ENCODE data around the gene EIF4ENIF1.
"Not testable (repeated sequence)": the region's sequence is repeated elsewhere in the genome, so short reads cannot be mapped to it uniquely, and the experiment has no call there.

Gene EIF4ENIF1, protein sequence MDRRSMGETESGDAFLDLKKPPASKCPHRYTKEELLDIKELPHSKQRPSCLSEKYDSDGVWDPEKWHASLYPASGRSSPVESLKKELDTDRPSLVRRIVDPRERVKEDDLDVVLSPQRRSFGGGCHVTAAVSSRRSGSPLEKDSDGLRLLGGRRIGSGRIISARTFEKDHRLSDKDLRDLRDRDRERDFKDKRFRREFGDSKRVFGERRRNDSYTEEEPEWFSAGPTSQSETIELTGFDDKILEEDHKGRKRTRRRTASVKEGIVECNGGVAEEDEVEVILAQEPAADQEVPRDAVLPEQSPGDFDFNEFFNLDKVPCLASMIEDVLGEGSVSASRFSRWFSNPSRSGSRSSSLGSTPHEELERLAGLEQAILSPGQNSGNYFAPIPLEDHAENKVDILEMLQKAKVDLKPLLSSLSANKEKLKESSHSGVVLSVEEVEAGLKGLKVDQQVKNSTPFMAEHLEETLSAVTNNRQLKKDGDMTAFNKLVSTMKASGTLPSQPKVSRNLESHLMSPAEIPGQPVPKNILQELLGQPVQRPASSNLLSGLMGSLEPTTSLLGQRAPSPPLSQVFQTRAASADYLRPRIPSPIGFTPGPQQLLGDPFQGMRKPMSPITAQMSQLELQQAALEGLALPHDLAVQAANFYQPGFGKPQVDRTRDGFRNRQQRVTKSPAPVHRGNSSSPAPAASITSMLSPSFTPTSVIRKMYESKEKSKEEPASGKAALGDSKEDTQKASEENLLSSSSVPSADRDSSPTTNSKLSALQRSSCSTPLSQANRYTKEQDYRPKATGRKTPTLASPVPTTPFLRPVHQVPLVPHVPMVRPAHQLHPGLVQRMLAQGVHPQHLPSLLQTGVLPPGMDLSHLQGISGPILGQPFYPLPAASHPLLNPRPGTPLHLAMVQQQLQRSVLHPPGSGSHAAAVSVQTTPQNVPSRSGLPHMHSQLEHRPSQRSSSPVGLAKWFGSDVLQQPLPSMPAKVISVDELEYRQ

DNA sequence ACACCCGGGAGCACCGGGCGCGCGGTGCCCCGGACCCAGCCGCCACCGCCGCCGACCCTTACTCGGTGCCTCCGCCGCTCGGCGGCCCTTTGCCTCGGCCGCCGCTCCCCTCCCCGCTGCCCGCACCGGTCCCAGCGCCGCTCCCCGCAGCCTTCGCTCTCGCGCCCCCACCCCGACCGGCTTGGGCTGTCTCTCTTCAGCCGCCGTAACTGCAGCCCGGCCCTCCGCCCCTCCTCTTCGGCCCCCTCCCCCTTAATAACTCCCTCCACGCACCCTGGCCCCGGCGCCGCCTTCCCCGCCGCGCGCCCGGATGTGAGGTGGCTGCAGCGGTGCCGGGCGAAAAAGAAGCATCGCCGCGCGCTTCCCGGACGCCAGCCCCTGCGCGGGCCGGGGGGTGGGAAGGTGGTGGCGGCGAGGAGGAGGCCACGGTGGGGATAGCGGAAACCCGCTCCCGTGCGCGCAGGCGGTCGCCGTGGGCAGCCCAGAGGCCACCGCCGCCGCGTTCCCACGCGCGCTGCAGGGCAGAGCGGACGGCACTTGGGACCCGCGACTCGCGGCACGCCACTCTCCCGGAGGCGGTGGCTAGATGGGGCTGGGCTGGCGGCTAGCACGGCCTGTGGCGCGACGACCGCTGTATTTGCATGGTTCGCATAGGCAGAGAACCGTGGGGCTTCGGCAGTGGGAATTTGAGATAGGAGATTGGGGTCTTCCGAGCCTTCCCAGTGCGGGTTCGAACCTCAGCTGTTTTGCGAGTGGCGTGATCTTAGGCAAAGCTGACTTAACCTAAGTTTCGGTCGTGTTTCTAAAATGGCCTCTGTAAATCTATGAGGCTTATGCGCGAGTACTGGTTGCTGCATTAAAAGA lies at the start of gene EIF4ENIF1:
Gene EIF4ENIF1, minus strand, starts transcription at position 211 of the 864 bp plus-strand sequence. CDS start 1,124 bp downstream, outside the sequence.
- DNase-seq = peak; percentile 95

DNA sequence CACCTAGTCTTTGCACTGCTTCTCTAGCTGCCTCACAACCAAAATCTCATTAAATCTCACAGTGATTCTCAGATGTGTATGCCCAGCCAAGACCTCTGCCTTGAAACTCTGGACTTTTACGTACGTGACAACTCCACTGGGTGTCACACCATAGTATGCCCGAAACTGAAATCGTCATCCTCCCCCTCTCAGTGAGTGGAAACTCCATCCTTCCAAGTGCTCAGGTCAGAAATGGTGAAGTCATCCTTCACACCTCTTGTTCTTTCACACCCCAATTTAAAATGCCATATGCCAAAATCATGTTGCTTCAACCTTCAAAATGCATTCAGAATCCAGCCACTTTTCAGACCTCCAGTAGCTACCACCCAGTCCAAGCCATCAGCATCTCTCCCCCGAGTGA lies 49.2 kb upstream of the EIF4ENIF1 start:
- DNase-seq = no peak

DNA sequence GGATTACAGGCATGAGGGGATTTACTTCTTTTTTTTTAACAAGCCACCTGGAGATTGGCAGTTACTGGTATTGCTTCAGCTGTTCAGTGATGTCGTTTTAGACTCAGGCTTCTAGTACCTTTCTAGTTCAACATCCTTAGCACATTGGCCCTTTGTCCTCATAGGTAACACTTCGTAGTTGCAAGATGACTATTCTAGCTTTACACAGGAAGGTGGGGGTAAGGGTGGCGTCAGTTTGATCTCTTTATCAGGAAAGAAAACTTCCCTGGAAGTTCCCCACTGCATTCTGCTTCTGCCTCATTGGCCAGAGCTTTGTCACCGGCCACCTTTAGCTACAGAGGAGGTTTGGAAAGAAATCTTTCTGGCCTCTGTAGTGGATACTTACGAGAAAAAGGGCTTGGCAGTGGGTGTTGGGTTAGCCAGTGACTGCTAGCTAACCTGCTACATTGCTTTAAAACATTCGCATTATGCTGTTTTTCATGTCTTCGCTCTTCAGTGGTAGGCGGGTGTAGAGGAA lies 47.4 kb upstream of the EIF4ENIF1 start:
- DNase-seq = no peak

DNA sequence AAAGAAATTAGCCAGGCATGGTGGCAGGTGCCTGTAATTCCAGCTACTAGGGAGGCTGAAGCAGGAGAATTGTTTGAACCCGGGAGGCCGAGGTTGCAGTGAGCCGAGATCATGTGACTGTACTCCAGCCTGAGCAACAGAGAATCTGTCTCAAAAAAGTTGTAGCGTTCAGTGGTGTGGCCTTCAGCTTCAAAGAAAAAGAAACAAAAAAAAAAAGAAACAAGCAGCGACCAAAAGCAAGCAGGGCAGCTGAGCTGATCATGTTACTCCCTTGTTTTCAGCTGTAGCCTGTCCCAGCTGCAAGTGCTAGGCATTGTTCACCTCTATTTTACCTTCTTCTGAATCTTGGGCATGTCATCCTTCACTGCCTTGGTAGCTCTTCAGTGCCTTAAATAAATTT lies 43.7 kb upstream of the EIF4ENIF1 start:
- DNase-seq = no peak

DNA sequence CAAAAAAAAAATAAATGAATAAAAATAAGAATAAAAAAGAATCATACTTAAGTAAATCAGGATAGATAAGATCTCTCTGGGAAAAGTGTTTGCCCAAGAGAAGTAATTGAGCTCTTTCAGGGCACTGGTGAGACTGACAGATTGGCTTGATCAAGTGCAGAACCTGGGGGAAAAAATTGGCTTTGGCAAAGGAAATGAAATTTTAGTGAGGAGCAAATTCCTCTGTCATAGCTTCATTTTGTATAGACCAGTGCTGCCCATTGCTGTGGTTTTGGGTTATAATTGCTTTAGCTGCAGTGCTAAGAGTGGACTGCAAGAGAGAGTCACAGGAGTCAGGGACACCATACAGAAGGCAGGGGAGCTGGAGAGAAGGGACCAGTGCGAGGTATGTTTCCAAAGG lies 42.4 kb upstream of the EIF4ENIF1 start:
- no peak for DNase-seq

DNA sequence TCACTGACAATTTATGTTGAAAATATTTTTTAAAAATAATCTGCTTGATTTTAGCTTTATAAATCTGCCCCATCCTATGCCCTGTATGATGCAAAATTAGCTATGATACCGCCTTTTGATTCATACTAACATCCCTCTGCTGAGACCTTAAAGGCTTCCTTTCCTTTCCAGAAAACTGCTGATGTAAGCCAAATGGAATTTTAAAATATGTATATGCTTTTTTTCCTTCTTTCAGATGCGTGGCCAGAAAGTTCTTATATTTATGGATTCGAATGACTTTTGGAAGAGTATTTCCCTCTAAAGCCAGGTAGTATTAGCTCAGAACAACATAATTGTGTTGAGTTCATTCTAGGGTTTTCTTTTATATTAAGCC lies 41.2 kb upstream of the EIF4ENIF1 start:
- peak; percentile 43 for DNase-seq

DNA sequence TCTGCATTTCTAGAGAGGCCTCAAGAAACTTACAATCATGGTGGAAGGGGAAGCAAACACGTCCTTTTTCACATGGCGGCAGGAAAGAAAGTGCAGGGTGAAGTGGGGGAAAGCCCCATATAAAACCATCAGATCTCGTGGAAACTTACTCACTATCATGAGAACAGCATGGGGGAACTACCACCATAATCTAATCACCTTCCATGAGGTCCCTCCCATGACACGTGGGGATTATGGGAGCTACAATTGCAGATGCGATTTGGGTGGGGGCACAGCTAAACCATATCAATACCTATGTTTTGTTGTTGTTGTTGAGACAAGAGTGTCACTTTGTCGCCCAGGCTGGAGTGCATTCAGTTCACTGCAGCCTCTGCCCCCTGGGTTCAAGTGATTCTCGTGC lies 36.6 kb upstream of the EIF4ENIF1 start:
- no peak for DNase-seq

DNA sequence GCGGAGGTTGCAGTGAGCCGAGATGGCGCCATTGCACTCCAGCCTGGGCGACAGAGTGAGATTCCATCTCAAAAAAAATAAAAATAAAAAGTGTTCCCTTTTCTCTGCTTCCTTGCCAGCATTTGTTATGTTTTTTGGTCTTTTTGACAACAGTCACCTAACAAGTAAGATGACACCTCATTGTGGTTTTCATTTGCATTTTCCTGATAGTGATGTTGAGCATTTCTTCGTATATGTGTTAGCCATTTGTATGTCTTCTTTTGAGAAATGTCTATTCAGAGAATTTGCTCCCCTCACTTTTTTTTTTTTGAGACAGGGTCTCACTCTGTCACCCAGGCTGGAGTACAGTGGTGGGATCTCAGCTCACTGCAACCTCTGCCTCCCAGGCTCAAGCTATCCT lies 34.5 kb upstream of the EIF4ENIF1 start:
- not testable (repeated sequence) for DNase-seq

DNA sequence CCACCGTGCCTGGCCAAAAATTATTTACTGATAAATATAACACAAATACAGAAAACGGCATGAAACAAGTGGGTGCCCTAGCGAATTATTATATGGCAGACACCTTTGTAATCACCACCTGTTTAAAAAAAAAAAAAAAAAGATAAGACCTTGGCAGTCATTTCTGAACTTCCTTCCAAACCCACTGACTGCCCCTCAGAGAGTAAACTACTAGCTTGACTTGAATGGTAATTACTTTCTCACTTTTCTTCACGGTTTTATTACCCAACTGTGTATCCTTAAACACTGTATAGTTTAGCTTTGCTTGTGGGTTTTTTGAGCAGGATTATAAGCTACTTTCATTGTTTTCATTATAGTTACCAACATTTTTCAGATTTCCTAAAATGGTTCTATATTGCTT lies 30.4 kb upstream of the EIF4ENIF1 start:
- no peak for DNase-seq

DNA sequence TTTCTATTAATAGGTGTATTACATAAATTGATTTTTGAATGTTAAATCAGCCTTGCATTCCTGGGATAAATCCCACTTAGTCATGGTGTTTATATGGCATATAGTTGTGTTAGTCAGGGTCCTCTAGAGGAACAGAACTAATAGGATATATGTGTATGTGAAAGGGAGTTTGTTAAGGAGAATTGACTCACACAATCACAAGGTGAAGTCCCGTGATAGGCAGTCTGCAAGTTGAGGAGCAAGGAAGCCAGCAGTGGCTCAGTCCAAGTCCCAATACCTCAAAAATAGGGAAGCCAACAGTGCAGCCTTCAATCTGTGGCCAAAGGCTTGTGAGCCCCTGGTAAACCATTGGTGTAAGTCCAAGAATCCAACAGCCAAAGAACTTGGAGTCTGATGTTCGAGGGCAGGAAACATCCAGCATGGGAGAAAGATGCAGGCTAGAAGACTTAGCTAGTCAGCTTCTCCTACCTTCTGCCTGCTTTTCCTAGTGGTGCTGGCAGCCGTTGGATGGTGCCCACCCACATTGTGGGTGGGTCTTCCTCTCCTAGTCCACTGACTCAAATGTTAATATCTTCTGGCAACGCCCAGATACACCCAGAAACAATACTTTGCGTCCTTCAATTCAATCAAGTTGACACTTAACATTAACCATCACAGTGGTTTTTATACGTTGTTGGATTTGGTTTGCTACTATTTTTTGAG lies 19.6 kb upstream of the EIF4ENIF1 start:
- no peak for DNase-seq

DNA sequence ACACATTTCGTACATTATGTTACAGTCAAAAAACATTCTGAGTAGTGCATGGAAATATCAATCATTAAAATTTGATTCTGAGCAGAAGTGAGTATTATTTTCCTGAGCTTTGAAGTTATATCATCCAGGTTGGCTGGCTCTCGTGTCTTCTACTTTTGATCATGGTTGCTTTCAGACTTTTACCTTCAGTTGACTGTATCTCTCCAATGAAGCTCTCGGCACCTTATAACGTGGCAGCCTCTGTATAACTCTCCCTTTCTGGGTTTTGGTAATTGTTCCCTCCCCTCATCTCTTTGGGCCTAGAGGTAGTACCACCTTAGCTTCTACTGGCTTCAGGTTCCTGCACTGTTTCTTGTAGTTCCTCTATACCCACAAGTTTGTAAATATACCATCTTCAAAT lies 18.9 kb upstream of the EIF4ENIF1 start:
- no peak for DNase-seq

DNA sequence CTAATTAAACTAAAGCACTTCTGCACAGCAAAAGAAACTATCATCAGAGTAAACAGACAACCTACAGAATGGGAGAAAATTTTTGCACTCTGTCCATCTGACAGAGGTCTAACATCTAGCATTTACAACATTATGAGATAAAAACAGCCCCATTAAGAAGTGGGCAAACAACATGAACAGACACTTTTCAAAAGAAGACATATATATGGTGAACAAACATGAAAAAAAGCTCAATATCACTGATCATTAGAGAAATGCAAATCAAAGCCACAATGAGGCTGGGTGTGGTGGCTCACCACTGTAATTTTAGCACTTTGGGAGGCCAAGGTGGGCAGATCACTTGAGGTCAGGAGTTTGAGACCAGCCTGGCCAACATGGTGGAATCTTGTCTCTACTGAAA lies 17.9 kb upstream of the EIF4ENIF1 start:
- DNase-seq = not testable (repeated sequence)

DNA sequence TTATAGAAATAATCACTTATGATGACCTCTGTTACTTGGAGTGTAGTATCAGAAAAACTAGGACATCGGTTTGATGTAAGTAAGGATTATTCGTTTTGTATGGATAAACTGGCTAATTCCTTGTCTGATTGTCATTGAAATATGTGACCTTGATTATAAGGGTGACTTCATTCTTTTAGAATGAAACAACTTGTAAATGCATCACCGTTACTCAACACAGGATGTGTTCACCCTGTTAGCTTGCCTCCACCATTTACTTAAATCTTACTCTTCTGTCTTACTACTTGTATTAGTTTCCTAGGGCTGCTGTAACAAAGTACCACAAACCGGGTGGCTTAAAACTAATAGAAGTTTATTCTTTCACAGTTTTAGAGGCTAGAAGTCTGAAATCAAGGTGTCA lies 14.6 kb upstream of the EIF4ENIF1 start:
- DNase-seq = no peak

DNA sequence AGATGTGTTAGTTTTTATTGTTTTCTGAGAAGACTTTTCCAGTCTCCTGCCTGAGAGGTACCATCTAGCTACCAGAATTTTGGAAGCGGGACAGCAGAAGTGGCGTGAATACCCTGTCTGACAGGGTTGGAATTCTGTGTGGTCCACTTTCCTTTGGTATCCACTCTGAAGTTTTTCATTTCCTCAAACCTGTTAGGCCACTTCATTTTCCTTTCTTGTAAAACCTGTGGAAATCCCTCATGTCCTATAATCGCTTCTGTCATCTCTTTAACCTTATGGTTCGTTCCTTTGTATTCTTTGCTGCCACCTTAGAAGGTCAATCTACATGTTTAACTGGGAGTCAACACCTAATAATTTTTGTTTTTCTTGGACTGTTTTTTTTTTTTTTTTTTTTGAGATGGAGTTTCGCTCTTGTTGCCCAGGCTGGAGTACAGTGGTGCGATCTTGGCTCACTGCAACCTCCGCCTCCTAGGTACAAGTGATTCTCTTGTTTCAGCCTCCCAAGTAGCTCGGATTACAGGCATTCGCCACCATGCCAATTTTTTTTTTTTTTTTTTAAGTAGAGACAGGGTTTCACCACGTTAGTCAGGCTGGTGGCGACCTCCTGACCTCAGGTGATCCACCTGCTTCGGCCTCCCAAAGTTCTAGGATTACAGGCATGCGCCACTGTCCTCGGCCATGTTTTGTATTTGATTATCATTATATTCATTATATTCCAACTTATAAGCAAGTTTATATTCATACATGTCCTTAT lies 13.7 kb upstream of the EIF4ENIF1 start:
- no peak for DNase-seq

DNA sequence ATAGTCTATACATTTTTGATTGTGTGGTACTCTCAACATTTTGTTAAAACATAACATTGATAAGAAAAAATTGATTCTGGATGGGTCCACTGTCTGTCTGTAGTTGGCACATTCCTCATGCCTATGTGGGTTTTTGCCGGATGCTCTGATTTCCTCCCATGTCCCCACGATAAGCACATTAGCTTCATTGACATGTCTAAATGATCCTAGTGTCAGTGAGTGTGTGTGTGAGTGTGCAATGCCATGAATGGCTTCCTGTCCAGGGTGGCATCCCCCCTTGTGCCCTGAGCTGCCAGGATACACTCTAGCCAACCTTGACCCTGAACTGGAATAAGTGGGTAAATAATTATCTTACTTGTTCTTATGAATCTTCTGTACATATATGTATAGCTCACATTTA lies 12.1 kb upstream of the EIF4ENIF1 start:
- DNase-seq = no peak

DNA sequence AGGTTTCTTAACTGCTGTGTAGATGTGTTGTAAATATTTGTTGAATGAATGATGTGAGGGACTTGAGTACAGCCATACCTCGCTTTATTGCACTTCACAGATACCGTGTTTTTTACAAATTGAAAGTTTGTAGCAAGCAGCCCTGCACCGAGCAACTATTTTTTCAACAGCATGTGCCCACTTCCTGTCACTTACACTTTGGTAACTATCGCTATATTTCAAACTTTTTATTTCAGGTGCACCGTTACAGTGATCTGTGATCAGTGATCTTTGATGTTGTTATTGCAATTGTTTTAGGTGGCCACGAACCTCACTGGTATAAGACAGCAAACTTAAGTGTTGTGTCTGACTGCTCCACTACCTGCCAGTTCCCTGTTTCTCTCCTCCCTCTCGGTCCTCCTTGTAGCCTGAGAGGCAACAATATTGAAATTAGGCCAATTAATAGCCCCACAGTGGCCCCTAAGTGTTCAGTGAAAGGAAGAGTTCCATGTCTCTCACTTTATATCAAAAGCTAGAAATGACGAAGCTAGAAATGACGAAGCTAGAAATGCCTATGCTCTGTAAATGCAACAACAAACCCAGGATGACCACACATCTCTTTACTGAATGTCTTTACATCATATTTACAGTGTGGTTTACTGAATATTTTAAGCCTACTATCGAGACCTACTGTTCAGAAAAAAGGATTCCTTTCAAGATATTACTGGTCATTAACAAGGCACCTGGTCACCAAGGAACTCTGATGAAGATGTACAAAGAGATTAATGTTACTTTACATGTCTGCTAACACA lies 7.7 kb upstream of the EIF4ENIF1 start:
- peak; percentile 7 for DNase-seq

DNA sequence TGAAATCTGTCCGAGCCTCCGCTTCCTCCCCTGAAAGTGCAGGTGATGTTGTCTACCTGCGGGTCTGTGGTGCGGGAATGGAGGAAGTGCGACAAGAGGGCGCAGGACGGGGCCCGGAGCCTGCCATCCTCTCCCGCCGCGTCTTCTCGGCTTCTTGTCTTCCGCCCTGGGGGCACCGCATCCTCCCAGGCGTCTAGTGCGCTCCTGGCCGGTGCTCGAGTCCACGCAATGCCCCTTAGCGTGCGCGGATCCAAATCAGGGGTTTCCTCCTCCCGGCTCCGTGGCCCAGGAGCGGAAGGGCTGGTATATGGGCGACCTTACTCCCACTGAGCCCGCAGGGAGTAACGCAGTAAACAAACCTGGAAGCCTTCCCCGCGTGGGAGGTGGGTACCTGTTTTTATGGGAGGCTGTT lies 7.1 kb upstream of the EIF4ENIF1 start:
- no peak for DNase-seq

DNA sequence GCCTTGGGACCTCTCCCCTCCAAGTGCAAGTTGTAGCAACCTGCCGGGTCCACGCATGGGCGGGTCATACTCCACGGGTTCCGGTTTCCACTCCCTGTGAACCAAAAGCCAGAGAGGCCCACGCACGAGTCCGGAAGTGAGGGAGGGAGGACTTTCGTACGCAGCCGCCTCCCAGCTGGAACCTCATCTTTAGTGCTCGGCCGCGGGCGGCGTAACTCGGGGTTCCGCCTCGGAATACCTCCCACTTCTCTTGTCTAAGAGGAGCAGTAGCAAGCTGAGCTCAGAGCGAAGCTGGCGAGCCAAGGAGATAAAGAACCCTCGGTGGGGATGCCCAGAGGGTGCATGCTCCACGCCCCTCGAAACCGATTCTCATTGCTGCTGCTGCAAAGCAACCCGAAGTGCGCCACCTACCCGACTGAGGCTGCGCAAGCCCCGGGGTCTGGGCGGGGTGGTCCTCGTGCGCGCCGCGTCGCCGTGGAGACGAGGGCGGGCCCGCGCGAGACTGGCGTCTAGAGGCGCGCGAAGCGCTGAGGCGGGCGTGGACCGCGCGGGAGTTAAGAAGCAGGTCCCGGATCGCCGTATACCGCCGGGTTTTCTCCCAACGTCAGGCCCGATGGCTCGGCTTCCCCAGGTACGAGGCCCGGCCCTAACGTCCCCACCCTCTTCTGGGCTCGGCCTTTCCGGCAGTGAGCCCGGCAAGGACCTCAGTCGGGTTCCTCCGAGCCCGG lies 6.5 kb upstream of the EIF4ENIF1 start, which contains the start of gene SFI1:
Gene SFI1, plus strand, starts transcription at position 530 of the 728 bp plus-strand sequence. CDS start 11,749 bp downstream, outside the sequence.
- peak; percentile 95 for DNase-seq

DNA sequence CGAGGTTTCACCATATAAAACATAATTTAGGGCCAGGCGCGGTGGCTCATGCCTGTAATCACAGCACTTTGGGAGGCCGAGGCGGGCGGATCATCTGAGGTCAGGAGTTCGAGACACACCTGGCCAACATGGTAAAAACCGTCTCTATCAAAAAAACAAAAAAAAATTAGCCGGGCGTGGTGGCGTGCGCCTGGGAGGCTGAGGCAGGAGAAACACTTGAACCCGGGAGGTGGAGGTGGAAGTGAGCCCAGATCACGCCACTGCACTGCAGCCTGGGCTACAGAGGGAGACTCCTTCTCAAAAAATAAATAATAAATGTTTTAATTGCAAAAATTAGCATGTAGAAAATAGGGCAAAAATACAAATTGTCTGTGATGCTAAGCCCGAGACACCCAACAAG lies 5.7 kb upstream of the EIF4ENIF1 start:
- DNase-seq = no peak

Data from eye (tissue), 1 donor.